Measurements from ENCODE around the gene CAPN10. TPM values are rescaled to one million over a fixed set of nuclear protein-coding genes. Genes with fewer than 3 reads are reported as not detected.

Gene CAPN10
- total RNA-seq, 1 experiment from 2014 or later = 31.2 TPM

Other genes with a start within 250 kb of the CAPN10 start
- 49.0 and 54.4 TPM in 2 replicates for gene GPC1, start 151.1 kb upstream of the CAPN10 start, total RNA-seq (2014; rRNA removed; shearing (Covaris generic))
- 5.9 and 6.0 TPM in 2 replicates for gene ANKMY1, start 28.7 kb upstream of the CAPN10 start, total RNA-seq (2014; rRNA removed; shearing (Covaris generic))
- 3.6 and 4.9 TPM in 2 replicates for gene DUSP28, start 26.4 kb upstream of the CAPN10 start, total RNA-seq (2014; rRNA removed; shearing (Covaris generic))
- 19.2 and 23.6 TPM in 2 replicates for gene RNPEPL1, start 18.2 kb upstream of the CAPN10 start, total RNA-seq (2014; rRNA removed; shearing (Covaris generic))
- gene GPR35, start 38.7 kb downstream of the CAPN10 start, total RNA-seq (2014; rRNA removed; shearing (Covaris generic)) = 0.05 TPM in 1 of 2 replicates, not detected in the other
- gene AQP12B, start 96.2 kb downstream of the CAPN10 start, total RNA-seq (2014; rRNA removed; shearing (Covaris generic)) = not detected in 2 replicates
- gene AQP12A, start 105.1 kb downstream of the CAPN10 start, total RNA-seq (2014; rRNA removed; shearing (Covaris generic)) = not detected in 2 replicates
- gene KIF1A, start 233.5 kb downstream of the CAPN10 start, total RNA-seq (2014; rRNA removed; shearing (Covaris generic)) = 0.14 TPM in 1 of 2 replicates, not detected in the other

All from HT1080 (cell line).